Activated B cell treated with CpG ODN at 0.5 μM for 24 hours (primary cell): ENCODE results near the gene PGM2. TPM values are rescaled to one million over a fixed set of nuclear protein-coding genes. Genes with fewer than 3 reads are reported as not detected.

Source experiments
- ATAC-seq: fragments of 200-7000 bp; cut with Tn5 transposase; one replicate; pipeline ENCODE4 v1.10.0; 2021; ENCODE audit warnings: low read depth, mild to moderate bottlenecking, moderate library complexity
- CTCF ChIA-PET: fragments of 350-600 bp; sonication (Branson Sonifier 250); formaldehyde crosslinking; loops from one replicate; lab custom pipeline; 2021; ENCODE audit warnings: antibody characterized with exemption; lab: Charles Lee
- POLR2A ChIA-PET: fragments of 350-600 bp; sonication (Branson Sonifier 250); formaldehyde crosslinking; loops from one replicate; lab custom pipeline; 2021; ENCODE audit warnings: antibody characterized with exemption; lab: Charles Lee
- DNase-seq: peaks from one replicate; pipeline ENCODE4 v3.0.0; 2022
- H3K27ac Mint-ChIP-seq: one replicate; pipeline ENCODE4 v1.8.0; 2020; ENCODE audit warnings: mixed read lengths
- H3K27me3 Mint-ChIP-seq: one replicate; pipeline ENCODE4 v1.8.0; 2021; ENCODE audit warnings: mixed read lengths
- H3K36me3 Mint-ChIP-seq: one replicate; pipeline ENCODE4 v1.8.0; 2021; ENCODE audit warnings: low read depth, mixed read lengths
- H3K4me1 Mint-ChIP-seq: one replicate; pipeline ENCODE4 v1.8.0; 2021; ENCODE audit warnings: mixed read lengths
- H3K4me3 Mint-ChIP-seq: one replicate; pipeline ENCODE4 v1.8.0; 2020; ENCODE audit warnings: mild to moderate bottlenecking, mixed read lengths
- H3K9me3 Mint-ChIP-seq: one replicate; pipeline ENCODE4 v1.8.0; 2020; ENCODE audit warnings: mixed read lengths
- CTCF ChIP-seq: fragments of 200-600 bp; IDR thresholded peaks from one replicate; pipeline ENCODE4 v1.8.0; 2022; ENCODE audit warnings: antibody characterized with exemption, mild to moderate bottlenecking
- intact Hi-C: fragments of 100-400 bp; cut with micrococcal nuclease; formaldehyde crosslinking; loops from one replicate; pipeline ENCODE4 v1.15.1; 2024
- total RNA-seq: library from RNA; stranded (reverse); gene quantifications from 2 replicates; pipeline ENCODE4 v1.2.3, GENCODE V29; 2022

Gene PGM2
- total RNA-seq, 1 donor from 2014 or later = 26.4 TPM

DNA sequence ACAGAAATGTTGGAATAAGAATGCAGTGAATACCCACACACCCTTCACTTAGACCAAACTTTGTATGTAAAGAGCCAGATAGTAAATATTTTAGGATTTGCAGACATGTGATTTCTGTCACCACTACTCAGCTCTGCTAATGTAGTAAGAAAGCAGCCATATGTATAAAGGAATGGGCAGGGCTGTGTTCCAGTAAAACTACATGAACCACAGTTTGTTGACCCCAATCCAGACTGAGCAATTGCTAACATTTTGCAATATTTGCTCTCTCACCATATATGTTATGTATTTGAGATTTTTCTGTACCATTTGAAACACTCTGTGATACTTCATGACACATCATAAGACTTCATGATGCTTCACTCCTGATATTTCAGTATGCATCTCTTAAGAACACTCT is 32.4 kb downstream of the PGM2 start:
- no peak overlapping the region for H3K27ac Mint-ChIP-seq
- intact Hi-C loops = no loop called here
- no peak for ATAC-seq
- no peaks in the 10 kb centered on the region for H3K9me3 Mint-ChIP-seq
- CTCF ChIA-PET = no interaction called here
- no peaks in the 10 kb centered on the region for H3K27me3 Mint-ChIP-seq
- no peaks in the 10 kb centered on the region for H3K4me1 Mint-ChIP-seq
- no peak for DNase-seq
- POLR2A ChIA-PET = no interaction called here
- TF ChIP-seq CTCF = no peak
- H3K36me3 Mint-ChIP-seq = peaks cover 64% of the 10 kb centered on the region
- H3K4me3 Mint-ChIP-seq = no peak overlapping the region

- CTCF ChIA-PET = no interaction called here
- intact Hi-C loops = no loop called here
- Mint-ChIP-seq H3K4me3 (no peak overlapping the region), H3K9me3 (no peaks in the 10 kb centered on the region), H3K27ac (no peak overlapping the region), H3K36me3 (peaks cover 57% of the 10 kb centered on the region), H3K4me1 (peaks cover 11% of the 10 kb centered on the region), H3K27me3 (no peaks in the 10 kb centered on the region)
- POLR2A ChIA-PET = no interaction called here
- DNase-seq (no peak), ATAC-seq (no peak)
- TF ChIP-seq CTCF = no peak
Observed at GRCh38 chr4:37860266-37860665, 33.8 kb downstream of the PGM2 start.

DNA sequence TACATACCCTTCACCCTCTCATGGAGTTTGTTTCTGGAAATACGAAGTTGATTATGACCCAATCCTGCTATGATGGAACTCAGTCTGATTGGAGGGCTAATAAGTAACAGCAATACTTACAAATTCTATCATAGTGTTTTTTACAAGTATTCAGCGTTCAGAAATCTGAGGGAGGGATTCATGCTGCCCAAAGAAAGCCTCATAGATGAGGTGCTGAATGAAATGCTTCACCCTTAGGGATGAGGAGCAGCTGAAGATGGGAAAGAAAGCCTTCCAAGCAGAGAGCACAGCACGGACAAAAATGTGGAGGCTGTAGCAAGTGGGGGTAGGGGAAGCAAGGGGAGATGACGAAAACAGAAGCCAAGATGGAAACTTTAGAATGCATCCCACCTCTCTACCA is 36.5 kb downstream of the PGM2 start:
- intact Hi-C loops = no loop called here
- CTCF ChIA-PET = no interaction called here
- Mint-ChIP-seq H3K36me3 (peaks cover 52% of the 10 kb centered on the region), H3K27ac (no peak overlapping the region), H3K27me3 (no peaks in the 10 kb centered on the region), H3K4me1 (peaks cover 14% of the 10 kb centered on the region), H3K4me3 (no peak overlapping the region), H3K9me3 (no peaks in the 10 kb centered on the region)
- DNase-seq (no peak), ATAC-seq (no peak)
- POLR2A ChIA-PET = no interaction called here
- no peak for TF ChIP-seq CTCF

- no peaks in the 10 kb centered on the region for H3K9me3 Mint-ChIP-seq
- DNase-seq (no peak), ATAC-seq (no peak)
- H3K27me3 Mint-ChIP-seq = no peaks in the 10 kb centered on the region
- ChIA-PET CTCF (no interaction called here), POLR2A (no interaction called here)
- H3K4me1 Mint-ChIP-seq = peaks cover 14% of the 10 kb centered on the region
- no peak overlapping the region for H3K4me3 Mint-ChIP-seq
- no peak overlapping the region for H3K27ac Mint-ChIP-seq
- peaks cover 42% of the 10 kb centered on the region for H3K36me3 Mint-ChIP-seq
- intact Hi-C loops = no loop called here
- no peak for TF ChIP-seq CTCF
Observed at GRCh38 chr4:37864786-37865185, 38.3 kb downstream of the PGM2 start.

DNA sequence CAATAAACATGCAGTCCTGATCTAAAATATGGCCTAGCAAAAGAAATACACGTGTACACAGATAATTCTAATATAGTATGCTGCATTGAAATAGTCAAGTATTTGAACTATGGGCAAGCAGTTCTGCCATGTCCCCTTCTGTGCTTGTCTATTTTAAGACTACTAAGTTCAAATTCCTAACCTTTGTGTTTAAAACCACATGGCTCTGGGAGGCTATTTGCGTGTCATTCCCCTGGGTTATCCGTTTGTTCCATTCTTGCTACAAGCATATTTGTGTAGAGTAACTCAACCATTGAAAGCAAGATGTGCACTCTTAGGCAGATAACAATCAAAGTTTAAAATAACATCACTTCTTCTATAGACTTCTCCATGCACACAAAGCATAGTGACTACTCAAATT is 39.0 kb downstream of the PGM2 start:
- CTCF ChIA-PET = no interaction called here

More for the DNA sequence above, 39.0 kb downstream of the PGM2 start:
- TF ChIP-seq CTCF = no peak
- Mint-ChIP-seq H3K36me3 (peaks cover 39% of the 10 kb centered on the region), H3K27me3 (no peaks in the 10 kb centered on the region), H3K9me3 (no peaks in the 10 kb centered on the region), H3K27ac (no peak overlapping the region), H3K4me3 (no peak overlapping the region), H3K4me1 (peaks cover 14% of the 10 kb centered on the region)
- DNase-seq (no peak), ATAC-seq (no peak)
- POLR2A ChIA-PET = no interaction called here
- intact Hi-C loops = no loop called here
